ENCODE measurements around the gene TMEM248.
"Not testable (repeated sequence)": the region's sequence is repeated elsewhere in the genome, so short reads cannot be mapped to it uniquely, and the experiment has no call there.

Gene TMEM248, protein sequence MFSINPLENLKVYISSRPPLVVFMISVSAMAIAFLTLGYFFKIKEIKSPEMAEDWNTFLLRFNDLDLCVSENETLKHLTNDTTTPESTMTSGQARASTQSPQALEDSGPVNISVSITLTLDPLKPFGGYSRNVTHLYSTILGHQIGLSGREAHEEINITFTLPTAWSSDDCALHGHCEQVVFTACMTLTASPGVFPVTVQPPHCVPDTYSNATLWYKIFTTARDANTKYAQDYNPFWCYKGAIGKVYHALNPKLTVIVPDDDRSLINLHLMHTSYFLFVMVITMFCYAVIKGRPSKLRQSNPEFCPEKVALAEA

DNA sequence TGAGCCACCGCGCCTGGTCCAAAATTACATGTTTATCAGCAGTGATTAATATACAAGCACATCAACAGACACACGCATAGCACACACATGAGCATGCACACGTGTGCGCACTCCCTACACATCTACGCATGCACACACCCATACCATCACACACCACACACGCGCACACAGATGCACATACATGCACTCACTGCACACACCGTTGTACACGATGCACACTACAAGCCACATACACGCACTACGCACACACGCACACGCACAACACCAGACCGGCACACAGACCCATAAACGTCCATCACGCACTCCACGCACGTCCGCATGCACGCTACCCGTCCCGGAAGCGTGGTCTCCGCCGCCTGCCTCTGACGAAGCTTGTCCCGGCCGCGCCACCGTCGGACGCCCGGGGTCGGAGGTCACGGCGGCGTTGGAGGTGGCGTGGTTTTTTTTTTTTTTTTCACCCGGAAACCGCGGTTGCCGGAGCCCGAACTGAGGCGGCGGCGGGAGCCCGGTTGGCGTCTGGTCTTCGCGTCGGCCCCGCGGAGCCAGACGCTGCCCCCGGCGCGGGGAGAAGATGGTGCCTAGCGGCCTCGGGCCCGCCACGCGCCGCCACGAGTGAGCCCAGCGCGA is at the start of gene TMEM248:
TSS of gene TMEM248 (plus strand) at position 457 of the 627 bp plus-strand sequence. CDS start 20,641 bp downstream, outside the sequence.
- no peaks in the 10 kb centered on the region for H3K9me3 ChIP-seq
- H3K4me1 ChIP-seq (ENCODE audit: control insufficient read depth in 1 of 2, insufficient read depth in 1 of 2, low read depth in 1 of 2, low read length in 1 of 2): peaks cover 22 to 23% of the 10 kb centered on the region in 2 experiments
- peak within 1 kb of the TSS; percentile 90 for H3K27ac ChIP-seq
- TF ChIP-seq, protein P1, sequence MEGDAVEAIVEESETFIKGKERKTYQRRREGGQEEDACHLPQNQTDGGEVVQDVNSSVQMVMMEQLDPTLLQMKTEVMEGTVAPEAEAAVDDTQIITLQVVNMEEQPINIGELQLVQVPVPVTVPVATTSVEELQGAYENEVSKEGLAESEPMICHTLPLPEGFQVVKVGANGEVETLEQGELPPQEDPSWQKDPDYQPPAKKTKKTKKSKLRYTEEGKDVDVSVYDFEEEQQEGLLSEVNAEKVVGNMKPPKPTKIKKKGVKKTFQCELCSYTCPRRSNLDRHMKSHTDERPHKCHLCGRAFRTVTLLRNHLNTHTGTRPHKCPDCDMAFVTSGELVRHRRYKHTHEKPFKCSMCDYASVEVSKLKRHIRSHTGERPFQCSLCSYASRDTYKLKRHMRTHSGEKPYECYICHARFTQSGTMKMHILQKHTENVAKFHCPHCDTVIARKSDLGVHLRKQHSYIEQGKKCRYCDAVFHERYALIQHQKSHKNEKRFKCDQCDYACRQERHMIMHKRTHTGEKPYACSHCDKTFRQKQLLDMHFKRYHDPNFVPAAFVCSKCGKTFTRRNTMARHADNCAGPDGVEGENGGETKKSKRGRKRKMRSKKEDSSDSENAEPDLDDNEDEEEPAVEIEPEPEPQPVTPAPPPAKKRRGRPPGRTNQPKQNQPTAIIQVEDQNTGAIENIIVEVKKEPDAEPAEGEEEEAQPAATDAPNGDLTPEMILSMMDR (IDR thresholded peaks at IDR 0.05): no peak
- H3K4me3 ChIP-seq (ENCODE audit: low read depth in 1 of 2, low read length in 1 of 2): peak within 1 kb of the TSS; percentile 67 to 70
- H3K27me3 ChIP-seq: no peaks in the 10 kb centered on the region
- peaks cover 5% of the 10 kb centered on the region for H3K36me3 ChIP-seq

DNA sequence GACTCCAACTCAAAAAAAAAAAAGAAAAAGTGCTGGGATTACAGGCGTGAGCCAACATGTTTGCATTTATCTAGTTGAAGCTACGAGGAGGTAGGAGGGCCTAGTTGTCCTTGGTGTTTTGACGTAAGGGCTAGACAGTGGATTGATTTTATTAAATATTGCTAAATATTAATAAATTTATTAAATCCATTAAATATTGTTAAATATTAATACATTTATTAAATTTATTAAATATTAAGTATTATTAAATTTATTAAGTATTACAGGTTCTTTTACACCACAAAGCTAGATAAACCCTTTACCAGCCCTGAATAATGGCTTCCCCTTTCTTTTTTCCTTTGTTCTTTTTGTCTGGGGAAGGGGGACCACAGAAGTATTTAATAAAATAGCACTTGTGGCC is 47.5 kb upstream of the TMEM248 start:
- Histone ChIP-seq H3K27me3 (no peaks in the 10 kb centered on the region), H3K4me1 (ENCODE audit: control insufficient read depth in 1 of 2, insufficient read depth in 1 of 2, low read depth in 1 of 2, low read length in 1 of 2) (no peaks in the 10 kb centered on the region), H3K9me3 (no peaks in the 10 kb centered on the region), H3K27ac (no peak overlapping the region), H3K36me3 (no peaks in the 10 kb centered on the region), H3K4me3 (ENCODE audit: low read depth in 1 of 2, low read length in 1 of 2) (no peak overlapping the region)
- TF ChIP-seq, protein P1 (IDR thresholded peaks at IDR 0.05): no peak

DNA sequence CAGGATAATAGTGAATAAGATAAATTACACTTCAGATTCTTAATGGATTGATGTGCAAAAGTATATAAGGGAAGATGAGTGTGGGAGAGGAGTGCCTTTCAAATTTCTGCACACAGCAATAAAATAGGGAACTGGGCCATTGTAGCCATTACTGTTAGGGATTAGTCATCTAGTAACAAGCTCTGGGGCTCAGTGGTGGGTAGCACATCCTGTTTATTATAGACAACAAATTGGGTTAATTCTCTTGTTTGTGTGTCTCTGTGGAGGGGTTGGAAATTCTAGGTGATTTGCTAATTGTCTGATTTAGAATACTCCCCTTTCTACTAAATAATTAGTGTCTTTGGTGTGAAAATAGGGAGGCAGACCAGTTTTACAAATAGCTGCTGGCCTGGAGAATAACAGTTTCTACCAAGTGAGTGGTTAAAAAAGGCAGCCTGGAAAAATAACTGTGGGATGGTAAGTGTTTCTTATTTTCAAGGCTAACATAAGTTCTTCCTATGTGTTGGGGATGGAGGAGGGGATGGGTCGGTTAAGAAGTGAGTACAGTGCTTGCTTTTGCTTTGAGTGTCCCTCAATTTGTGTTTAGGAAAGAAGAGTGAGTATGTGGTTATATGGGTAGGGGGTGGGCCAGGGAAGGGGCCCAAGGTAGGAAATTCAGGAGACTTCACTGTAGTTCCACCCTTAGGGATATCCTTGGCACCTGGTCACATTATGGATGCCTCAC is 43.3 kb upstream of the TMEM248 start:
- H3K9me3 ChIP-seq: no peaks in the 10 kb centered on the region
- H3K27me3 ChIP-seq: no peaks in the 10 kb centered on the region
- H3K4me3 ChIP-seq (ENCODE audit: low read depth in 1 of 2, low read length in 1 of 2): no peak overlapping the region
- H3K4me1 ChIP-seq (ENCODE audit: control insufficient read depth in 1 of 2, insufficient read depth in 1 of 2, low read depth in 1 of 2, low read length in 1 of 2): no peaks in the 10 kb centered on the region
- TF ChIP-seq, protein P1 (IDR thresholded peaks at IDR 0.05): no peak
- H3K36me3 ChIP-seq: no peaks in the 10 kb centered on the region
- H3K27ac ChIP-seq: no peak overlapping the region

DNA sequence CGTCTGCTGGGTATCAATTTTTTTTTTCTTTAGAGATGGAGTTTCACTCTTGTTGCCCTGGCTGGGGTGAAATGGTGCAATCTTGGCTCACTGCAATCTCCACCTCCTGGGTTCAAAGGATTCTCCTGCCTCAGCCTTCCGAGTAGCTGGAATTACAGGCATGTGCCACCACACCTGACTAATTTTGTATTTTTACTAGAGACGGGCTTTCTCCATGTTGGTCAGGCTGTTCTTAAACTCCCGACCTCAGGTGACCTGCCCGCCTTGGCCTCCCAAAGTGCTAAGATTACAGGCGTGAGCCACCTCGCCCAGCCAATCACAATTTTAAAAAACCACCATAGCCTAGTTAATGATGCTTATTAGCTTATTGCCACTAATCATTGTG is 42.7 kb upstream of the TMEM248 start:
- not testable (repeated sequence) for H3K36me3 ChIP-seq; H3K4me3 ChIP-seq (ENCODE audit: low read depth in 1 of 2, low read length in 1 of 2); H3K27me3 ChIP-seq; H3K9me3 ChIP-seq; H3K4me1 ChIP-seq (ENCODE audit: control insufficient read depth in 1 of 2, insufficient read depth in 1 of 2, low read depth in 1 of 2, low read length in 1 of 2); H3K27ac ChIP-seq

DNA sequence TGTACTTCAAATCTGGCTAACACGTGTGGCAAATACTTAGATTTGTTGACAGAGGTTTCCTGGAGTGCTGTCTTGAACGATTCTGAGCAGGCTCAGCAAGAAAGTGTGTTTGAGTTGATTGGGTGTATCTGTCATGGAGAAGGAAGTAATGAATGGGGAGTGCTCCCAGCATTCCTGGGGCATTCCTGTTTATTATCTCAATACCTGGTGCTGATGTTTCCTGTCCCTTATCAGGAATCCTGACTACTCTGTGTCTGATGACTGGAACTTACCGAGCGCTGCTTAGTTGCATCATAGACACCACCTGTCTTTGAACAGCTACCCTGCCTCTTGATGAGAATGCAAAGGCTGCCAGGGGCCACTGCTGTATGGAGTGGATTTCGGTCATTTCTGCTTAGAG is 41.0 kb upstream of the TMEM248 start:
- H3K36me3 ChIP-seq: no peaks in the 10 kb centered on the region
- H3K4me1 ChIP-seq (ENCODE audit: control insufficient read depth in 1 of 2, insufficient read depth in 1 of 2, low read depth in 1 of 2, low read length in 1 of 2): no peaks in the 10 kb centered on the region
- H3K27ac ChIP-seq: no peak overlapping the region
- H3K27me3 ChIP-seq: no peaks in the 10 kb centered on the region
- H3K9me3 ChIP-seq: no peaks in the 10 kb centered on the region
- TF ChIP-seq, protein P1 (IDR thresholded peaks at IDR 0.05): no peak
- H3K4me3 ChIP-seq (ENCODE audit: low read depth in 1 of 2, low read length in 1 of 2): no peak overlapping the region

DNA sequence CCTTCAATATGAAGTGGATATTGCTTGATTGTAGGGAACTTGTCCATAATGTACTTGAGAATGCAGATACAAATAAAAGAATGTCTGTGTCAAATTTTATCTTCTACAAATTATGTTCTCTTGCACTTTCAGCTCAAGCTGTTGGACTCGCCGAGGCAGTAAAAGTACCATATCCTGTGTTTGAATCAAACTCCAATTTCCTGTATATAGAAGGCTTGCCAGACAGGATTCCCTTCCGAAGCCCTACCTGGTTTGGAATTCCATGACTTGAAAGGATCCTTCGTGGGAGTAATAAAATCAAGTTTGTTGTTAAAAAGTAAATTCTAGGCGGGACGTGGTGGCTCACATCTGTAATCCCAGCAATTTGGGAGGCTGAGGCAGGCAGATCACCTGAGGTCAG is 40.4 kb upstream of the TMEM248 start:
- H3K4me1 ChIP-seq (ENCODE audit: control insufficient read depth in 1 of 2, insufficient read depth in 1 of 2, low read depth in 1 of 2, low read length in 1 of 2); H3K27me3 ChIP-seq; H3K4me3 ChIP-seq (ENCODE audit: low read depth in 1 of 2, low read length in 1 of 2): not testable (repeated sequence)

More for the DNA sequence above, 40.4 kb upstream of the TMEM248 start:
- not testable (repeated sequence) for H3K9me3 ChIP-seq, H3K36me3 ChIP-seq, H3K27ac ChIP-seq

All from neutrophil (primary cell).